ENCODE results near the gene SOCS2. TPM values are rescaled to one million over a fixed set of nuclear protein-coding genes. Genes with fewer than 3 reads are reported as not detected.

The SOCS2 gene
- total RNA-seq, 1 donor from 2014 or later = 8.4 TPM

DNA sequence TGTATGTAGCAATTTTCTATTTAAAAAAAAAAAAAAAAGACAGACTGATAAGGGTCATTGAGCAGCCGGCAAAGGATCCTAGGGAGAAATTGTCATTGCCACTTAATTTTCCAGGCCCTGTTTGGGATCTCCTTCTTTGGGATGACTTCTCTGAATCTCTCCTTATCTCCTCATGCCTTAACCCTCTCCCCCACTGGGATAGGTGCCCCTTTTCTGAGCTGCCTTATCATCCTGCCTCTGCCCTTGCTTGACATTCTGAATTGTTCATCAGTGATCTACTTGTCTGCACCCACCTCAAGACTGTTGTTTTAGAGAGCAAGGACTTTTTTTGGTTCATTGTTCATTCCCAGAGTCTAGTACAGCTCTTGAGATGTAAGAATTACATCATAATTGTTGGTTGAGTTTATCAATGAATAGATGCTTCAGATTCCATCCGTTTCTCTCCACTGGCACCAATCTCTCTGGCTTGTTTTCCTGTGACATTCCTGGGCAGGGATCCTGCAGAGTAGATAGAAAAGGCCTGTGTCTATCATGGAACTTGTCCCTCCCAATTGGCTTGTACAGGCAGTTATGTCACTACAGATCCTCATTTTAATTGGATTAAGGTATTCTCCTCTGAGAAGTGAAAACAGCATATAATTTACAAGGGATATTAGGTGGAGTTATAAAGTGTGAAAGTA is 42.6 kb downstream of the SOCS2 start:
- Mint-ChIP-seq H3K4me3 (ENCODE audit: low read depth) (no peak overlapping the region), H3K36me3 (ENCODE audit: insufficient read depth) (no peaks in the 10 kb centered on the region), H3K27me3 (peaks cover 5% of the 10 kb centered on the region), H3K9me3 (ENCODE audit: low read depth) (no peaks in the 10 kb centered on the region), H3K27ac (no peak overlapping the region), H3K4me1 (ENCODE audit: low read depth) (no peaks in the 10 kb centered on the region)
- no peak for DNase-seq (ENCODE audit: low spot score, unreplicated experiment)
- TF ChIP-seq, protein P1, sequence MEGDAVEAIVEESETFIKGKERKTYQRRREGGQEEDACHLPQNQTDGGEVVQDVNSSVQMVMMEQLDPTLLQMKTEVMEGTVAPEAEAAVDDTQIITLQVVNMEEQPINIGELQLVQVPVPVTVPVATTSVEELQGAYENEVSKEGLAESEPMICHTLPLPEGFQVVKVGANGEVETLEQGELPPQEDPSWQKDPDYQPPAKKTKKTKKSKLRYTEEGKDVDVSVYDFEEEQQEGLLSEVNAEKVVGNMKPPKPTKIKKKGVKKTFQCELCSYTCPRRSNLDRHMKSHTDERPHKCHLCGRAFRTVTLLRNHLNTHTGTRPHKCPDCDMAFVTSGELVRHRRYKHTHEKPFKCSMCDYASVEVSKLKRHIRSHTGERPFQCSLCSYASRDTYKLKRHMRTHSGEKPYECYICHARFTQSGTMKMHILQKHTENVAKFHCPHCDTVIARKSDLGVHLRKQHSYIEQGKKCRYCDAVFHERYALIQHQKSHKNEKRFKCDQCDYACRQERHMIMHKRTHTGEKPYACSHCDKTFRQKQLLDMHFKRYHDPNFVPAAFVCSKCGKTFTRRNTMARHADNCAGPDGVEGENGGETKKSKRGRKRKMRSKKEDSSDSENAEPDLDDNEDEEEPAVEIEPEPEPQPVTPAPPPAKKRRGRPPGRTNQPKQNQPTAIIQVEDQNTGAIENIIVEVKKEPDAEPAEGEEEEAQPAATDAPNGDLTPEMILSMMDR (IDR thresholded peaks at IDR 0.05; ENCODE audit: unreplicated experiment) = no peak

DNA sequence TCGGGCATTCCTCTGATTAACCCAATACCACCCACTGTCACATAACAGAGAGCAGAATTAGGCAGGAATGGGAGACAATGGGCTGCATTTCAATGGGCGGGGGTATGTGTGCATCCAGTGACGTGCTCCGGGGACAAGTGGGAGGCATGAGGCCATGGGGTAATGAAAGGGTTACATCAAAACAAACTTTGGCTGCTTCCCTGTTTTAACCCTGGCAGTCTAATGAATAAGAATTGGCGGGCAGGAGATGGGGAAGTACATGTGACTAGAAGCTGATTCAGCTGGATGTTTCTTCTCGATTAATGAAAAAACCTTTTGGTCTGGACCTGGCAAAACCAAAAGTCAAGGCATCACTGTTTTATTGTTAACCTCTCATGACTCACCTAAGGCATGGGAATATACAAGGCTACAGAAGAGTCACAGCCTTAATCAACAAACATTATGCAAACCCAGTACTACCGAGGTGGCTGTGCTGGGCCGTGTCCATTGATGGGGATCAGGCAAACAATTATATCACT is 44.2 kb downstream of the SOCS2 start:
- no peak overlapping the region for H3K4me3 Mint-ChIP-seq (ENCODE audit: low read depth)
- no peaks in the 10 kb centered on the region for H3K9me3 Mint-ChIP-seq (ENCODE audit: low read depth)
- H3K27me3 Mint-ChIP-seq = peaks cover 5% of the 10 kb centered on the region
- TF ChIP-seq, protein P1 (IDR thresholded peaks at IDR 0.05; ENCODE audit: unreplicated experiment) = no peak
- no peaks in the 10 kb centered on the region for H3K4me1 Mint-ChIP-seq (ENCODE audit: low read depth)
- H3K27ac Mint-ChIP-seq = no peak overlapping the region
- no peak for DNase-seq (ENCODE audit: low spot score, unreplicated experiment)
- no peaks in the 10 kb centered on the region for H3K36me3 Mint-ChIP-seq (ENCODE audit: insufficient read depth)

DNA sequence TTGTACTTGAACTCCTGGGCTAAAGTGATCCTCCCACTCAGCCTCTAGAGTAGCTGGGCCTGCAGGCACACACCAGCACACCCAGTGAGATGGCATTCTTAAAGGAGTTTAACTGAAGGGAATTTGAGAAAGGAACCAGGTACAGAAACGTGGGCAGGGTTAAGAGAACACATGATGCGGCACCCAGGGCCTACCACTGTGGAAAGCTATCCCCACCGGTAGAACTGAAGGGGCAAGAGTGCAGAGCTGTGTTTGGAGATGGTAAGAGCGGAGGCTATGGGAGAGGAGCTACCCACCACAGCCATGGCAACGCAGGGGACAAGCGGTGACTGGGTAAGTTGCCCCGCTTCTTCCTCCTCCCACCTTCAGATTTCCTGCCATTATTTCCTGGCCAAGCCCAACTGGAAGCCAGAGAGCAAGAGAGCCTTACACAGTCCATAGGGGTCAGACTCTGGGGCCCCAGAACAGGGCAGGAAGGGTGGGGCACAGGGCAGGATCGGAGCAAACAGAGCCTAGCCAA is 46.5 kb downstream of the SOCS2 start:
- Mint-ChIP-seq H3K27ac (no peak overlapping the region), H3K4me1 (ENCODE audit: low read depth) (no peaks in the 10 kb centered on the region), H3K27me3 (peaks cover 3% of the 10 kb centered on the region), H3K9me3 (ENCODE audit: low read depth) (no peaks in the 10 kb centered on the region), H3K36me3 (ENCODE audit: insufficient read depth) (no peaks in the 10 kb centered on the region), H3K4me3 (ENCODE audit: low read depth) (no peak overlapping the region)
- TF ChIP-seq, protein P1 (IDR thresholded peaks at IDR 0.05; ENCODE audit: unreplicated experiment) = no peak
- DNase-seq (ENCODE audit: low spot score, unreplicated experiment) = no peak

DNA sequence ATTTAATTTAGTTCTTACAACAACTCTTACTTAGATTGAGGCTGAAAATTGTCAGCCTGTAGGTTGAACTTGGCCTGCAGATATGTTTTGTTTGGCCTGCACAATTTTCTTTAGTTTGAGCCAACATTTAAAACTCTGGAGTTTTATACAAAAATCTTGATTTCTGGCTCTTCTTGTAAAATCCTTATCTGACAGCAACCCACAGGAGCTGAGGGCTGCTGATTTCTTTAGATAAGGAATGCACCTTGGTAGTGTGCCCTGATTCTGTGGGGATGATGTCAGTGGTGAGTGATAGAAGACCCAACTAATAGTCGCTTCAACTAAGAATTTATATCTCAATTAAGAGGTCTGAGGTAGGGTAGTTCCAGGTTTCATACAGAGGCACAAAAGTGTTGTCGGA is 49.5 kb downstream of the SOCS2 start:
- Mint-ChIP-seq H3K4me1 (ENCODE audit: low read depth) (no peaks in the 10 kb centered on the region), H3K27ac (no peak overlapping the region), H3K27me3 (no peaks in the 10 kb centered on the region), H3K36me3 (ENCODE audit: insufficient read depth) (no peaks in the 10 kb centered on the region), H3K9me3 (ENCODE audit: low read depth) (no peaks in the 10 kb centered on the region), H3K4me3 (ENCODE audit: low read depth) (no peak overlapping the region)
- TF ChIP-seq, protein P1 (IDR thresholded peaks at IDR 0.05; ENCODE audit: unreplicated experiment) = no peak
- no peak for DNase-seq (ENCODE audit: low spot score, unreplicated experiment)

DNA sequence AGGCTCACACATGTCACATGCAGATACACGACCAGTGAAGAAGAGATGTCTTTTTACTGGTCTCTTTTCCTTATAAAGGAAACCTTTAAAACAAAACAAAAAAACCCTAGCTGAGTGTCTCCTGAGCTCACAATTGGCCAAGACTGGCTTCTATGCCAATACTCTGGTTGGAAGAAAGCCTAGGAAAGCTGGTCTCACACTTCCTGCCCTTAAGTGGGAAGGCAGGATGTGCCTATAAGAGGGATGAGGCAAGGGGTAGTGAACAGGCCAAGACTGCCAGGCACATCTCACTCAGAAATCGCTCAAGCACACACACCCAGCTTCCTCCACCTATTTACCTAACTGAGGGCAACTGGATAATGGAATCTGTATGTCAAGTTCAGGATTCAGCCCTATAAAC is 50.0 kb downstream of the SOCS2 start:
- no peak overlapping the region for H3K27ac Mint-ChIP-seq
- TF ChIP-seq, protein P1 (IDR thresholded peaks at IDR 0.05; ENCODE audit: unreplicated experiment) = no peak
- DNase-seq (ENCODE audit: low spot score, unreplicated experiment) = no peak
- no peaks in the 10 kb centered on the region for H3K36me3 Mint-ChIP-seq (ENCODE audit: insufficient read depth)
- no peaks in the 10 kb centered on the region for H3K27me3 Mint-ChIP-seq
- no peak overlapping the region for H3K4me3 Mint-ChIP-seq (ENCODE audit: low read depth)
- no peaks in the 10 kb centered on the region for H3K9me3 Mint-ChIP-seq (ENCODE audit: low read depth)
- no peaks in the 10 kb centered on the region for H3K4me1 Mint-ChIP-seq (ENCODE audit: low read depth)

Data from progenitor cell of endocrine pancreas (in vitro differentiated cells).